Fibroblast of skin of back (primary cell): ENCODE data around the gene TPGS1.
A peak's percentile ranks its signal among the peaks of the same experiment; 100 is the strongest.

Source experiments
- DNase-seq: peaks from one replicate; pipeline ENCODE4 v3.0.0-alpha.2; 2013

Gene TPGS1

DNA sequence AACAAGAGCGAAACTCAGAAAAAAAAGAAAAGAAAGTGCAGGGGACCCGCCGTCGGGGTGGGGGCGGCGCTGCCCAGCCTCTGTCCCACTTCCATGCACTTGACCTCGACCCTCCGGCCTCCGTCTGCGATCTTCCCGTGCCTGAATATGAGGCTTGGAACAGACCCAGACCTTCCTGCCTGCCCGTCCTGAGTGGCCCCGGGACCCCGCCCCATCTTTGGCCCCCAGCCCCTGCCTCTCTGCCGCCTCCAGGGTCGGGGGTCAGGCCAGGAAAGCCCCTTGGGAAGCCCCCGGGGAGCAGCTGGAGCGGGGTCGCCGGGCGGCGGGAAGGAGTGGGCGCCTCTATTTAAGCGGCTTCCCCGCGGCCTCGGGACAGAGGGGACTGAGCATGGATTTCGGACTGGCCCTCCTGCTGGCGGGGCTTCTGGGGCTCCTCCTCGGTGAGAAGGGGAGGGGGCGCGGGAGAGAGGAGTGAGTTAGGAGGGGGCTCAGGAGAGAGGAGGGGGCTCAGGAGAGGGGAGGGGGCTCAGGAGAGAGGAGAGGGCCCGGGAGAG, 11.1 kb upstream of the TPGS1 start, which contains the start of gene MADCAM1:
MADCAM1 (plus strand) TSS at position 375 of the 554 bp plus-strand sequence; CDS start at position 389, 14 bp downstream.
- no peak for DNase-seq

GRCh38 chr19:496986-497385, 10.3 kb upstream of the TPGS1 start:
- DNase-seq = no peak

DNA sequence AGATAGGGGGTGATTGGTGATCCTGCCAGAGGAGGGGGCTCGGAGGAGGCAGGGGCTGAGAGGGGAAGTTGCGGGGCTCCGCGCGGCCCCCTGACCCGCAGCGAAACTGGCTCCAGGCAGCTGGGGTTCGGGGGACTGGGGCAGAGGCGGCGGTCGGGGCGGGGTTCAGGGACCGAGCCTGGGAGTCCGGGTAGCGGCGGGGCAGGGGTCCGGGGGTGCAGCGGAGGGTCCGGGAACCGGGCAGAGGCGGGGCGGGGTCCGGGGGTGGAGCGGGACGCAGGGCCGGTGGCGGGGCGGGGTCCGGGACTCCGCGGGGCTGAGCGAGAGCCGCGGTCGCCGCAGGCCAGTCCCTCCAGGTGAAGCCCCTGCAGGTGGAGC, 9.8 kb upstream of the TPGS1 start:
- DNase-seq = no peak

DNA sequence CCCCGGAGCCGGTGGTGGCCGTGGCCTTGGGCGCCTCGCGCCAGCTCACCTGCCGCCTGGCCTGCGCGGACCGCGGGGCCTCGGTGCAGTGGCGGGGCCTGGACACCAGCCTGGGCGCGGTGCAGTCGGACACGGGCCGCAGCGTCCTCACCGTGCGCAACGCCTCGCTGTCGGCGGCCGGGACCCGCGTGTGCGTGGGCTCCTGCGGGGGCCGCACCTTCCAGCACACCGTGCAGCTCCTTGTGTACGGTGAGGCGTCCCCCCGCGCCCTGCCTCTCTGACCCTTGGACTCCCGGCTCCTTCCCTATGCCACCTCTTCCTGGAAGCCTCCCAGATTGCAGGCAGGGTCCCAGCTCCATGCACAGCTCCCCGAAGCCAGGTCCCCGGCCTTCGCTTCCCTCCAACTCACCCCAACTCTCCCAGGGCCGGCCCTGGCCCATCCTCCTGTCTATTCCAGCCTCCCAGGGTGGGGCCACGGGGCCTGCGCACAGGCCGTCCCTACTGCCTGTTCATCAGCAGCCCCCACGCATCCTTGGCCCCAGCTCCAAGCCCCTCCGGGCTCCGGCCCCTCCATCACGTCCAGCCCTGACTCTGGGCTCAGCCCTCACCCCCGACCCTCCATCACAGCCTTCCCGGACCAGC, 9.3 kb upstream of the TPGS1 start:
- no peak for DNase-seq

- DNase-seq = no peak
These were observed 8.8 kb upstream of the TPGS1 start for GRCh38 chr19:498511-498891.

DNA sequence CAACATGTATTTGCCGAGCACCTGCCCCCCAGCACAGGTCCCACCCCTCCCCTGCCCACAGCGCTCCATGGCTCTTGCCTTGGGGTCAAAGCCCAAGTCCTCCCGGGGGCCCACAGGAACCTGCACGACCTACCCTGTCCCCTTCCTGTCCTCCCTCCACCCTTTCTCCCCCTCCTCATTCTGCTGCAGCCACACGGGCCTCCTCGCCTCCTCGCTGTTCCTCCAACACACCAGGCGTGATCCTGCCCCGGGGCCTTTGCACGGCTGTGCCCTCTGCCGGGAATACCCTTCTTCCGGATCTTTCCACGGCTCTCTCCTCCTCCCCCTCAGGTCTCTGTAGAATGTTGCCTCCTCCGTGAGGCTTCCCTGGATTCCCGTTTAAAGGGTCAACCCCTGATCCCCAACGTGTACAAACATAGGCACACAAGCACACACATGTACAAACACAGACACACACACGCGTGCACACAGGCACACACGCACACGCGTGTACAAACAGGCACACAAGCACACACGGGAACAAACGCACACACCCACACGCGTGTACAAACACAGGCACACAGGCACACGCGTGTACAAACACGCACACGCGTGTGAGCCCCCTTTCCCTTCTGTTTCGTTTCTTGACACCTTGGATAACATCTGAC, 8.2 kb upstream of the TPGS1 start:
- DNase-seq = no peak

- DNase-seq = no peak
These were observed 5.7 kb upstream of the TPGS1 start for GRCh38 chr19:501646-502045.

DNA sequence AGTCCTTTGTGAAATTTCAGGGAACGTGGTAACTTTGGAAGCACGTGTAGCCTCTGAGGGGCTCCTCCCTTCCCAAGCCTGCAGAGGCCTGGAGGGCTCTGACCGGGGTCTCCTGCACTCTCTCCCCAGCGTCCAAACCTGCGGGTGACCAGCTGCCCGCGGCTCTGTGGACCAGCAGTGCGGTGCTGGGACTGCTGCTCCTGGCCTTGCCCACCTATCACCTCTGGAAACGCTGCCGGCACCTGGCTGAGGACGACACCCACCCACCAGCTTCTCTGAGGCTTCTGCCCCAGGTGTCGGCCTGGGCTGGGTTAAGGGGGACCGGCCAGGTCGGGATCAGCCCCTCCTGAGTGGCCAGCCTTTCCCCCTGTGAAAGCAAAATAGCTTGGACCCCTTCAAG, 2.7 kb upstream of the TPGS1 start:
- no peak for DNase-seq

GRCh38 chr19:506404-507285, 652 bp upstream of the TPGS1 start:
- DNase-seq = peak; percentile 100

- no peak for DNase-seq
These were observed 1.2 kb downstream of the TPGS1 start for GRCh38 chr19:508204-509150.

DNA sequence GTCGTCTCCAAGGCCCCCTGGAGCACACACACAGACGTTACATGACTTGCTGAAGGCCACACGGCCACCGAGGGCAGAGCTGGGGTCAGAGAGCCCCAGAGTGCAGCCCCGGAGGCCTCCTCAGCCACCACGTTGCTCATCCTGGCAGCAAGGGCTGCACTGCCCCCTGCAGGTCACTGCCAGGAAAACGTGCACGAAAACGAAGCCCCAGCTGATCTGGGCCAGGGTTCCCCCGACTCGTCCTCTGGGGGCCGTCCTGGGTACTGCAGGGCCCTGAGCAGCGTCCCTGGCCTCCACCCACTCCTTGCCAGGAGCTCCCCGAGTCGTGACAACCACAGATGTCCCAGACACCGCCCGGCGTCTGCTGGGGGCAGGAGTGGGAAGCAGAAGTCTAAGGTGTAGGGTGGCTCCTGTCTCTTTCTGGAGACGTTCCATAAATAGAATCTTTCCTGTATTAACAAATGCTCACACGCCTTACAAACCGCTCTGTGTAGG, 3.4 kb downstream of the TPGS1 start:
- peak; percentile 83 for DNase-seq

DNA sequence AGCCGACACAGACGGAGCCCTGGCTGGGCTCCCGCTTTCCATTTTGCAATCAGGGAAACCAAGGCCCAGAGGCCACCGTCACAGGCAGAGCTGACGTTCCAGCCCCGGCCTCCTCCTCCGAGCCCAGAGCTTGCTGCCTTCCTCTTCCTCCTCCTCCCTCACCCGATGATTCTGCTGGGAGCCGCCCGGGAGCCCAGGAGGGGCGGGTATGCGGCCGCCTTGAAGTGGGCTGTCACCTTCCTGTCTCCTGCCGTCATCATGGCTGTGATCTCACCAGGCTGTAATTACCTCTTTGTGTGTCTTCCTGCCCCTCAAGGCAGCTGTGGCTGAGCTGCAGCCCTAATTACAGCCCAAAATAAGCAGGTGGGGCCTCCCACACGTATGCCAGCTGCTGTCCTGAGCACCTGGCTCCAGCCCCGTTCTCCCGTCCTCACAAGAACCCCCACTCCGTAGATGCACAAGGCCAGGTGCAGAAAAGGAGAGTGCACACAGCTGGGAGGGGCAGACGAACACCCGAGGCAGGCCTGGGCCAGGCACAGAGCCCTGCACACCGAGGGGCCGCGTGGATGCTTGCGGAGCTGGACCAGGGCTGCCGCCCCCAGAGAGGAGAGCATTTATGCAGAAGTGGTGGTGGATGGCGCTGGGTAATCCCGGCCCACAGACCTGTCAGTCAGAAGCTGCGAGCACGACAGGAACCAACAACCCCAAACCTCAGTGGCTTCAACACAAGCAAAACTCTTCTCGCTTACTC, 4.0 kb downstream of the TPGS1 start:
- DNase-seq = peak; percentile 59

GRCh38 chr19:512547-513365, 5.5 kb downstream of the TPGS1 start:
- no peak for DNase-seq

- DNase-seq = no peak
These were observed 6.3 kb downstream of the TPGS1 start for GRCh38 chr19:513368-514165.

DNA sequence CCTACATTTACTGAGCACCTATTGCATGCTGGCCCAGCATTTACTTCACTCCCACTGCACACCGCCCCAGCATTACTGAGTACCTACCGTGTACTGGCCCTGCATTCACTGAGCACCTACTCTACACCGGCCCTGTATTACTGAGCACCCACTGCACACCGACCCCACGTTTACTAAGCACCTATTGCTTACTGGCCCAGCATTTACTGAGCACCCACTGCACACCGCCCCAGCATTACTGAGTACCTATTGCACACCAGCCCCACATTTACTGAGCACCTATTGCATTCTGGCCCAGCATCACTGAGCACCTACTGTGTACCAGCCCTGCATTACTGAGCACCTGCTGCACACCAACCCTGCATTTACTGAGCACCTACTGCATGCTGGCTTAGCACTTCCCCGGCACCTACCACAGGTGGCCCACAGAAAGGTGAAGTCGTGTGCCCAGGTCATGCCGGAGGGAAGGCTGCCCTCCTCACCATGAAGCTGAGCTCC, 6.9 kb downstream of the TPGS1 start:
- no peak for DNase-seq

DNA sequence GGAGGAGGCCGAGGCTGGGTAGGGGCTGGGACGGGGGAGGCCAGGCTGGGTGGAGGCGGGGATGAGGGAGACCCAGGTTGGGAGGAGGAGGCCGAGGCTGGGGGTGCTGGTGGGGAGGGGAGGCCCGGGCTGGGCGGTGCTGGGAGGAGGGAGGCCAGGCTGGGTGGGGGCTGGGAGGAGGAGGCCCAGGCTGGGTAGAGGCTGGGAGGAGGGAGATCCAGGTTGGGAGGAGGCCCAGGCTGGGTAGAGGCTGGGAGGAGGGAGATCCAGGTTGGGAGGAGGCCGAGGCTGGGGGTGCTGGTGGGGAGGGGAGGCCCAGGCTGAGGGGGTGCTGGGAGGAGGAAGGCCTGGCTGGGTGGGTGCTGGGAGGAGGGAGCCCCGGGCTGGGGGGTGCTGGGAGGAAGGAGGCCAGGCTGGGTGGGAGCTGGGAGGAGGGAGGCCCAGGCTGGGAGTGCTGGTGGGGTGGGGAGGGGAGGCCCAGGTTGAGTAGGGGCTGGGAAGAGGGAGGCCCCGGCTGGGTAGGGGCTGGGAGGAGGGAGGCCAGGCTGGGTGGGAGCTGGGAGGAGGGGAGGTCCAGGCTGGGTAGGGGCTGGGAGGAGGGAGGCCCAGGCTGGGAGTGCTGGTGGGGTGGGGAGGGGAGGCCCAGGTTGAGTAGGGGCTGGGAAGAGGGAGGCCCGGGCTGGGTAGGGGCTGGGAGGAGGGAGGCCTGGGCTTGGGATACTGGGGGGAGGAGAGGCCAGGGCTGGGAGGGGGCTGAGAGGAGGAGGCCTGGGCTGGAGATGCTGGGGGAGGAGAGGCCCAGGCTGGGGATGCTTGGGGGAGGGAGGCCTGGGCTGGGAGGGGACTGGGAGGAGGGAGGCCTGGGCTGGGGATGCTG, 10.7 kb downstream of the TPGS1 start:
- DNase-seq = peak; percentile 79

DNA sequence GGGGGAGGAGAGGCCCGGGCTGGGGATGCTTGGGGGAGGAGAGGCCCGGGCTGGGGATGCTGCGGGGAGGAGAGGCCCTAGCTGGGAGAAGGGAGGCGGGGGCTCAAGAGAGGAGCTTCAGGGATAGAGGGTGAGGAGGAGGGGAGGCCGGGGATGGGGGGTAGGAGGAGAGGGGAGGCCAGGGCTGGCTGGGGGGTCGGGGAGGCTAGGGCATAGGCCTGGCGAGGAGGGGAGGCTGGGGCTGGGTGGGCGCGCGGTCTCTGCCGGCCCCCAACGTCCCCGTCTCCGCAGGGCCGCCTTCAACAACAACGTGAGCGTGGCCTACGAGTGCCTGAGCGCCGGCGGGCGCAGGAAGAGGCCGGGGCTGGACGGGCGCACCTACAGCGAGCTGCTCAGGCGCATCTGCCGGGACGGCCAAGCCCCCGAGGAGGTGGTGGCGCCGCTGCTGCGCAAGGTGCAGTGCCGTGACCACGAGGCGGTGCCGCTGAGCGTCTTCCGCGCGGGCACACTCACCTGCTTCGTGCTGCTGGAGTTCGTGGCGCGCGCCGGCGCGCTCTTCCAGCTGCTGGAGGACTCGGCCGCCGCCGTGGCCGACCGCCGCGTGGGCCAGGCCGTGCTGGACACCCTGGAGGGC, 11.4 kb downstream of the TPGS1 start:
- DNase-seq = no peak

GRCh38 chr19:519449-519865, 12.2 kb downstream of the TPGS1 start:
- no peak for DNase-seq
